Brain microvascular endothelial cell (primary cell): Measurements from ENCODE around the gene HTD2.

ENCODE experiments used
- DNase-seq: peaks from one replicate; pipeline ENCODE4 v3.0.0-alpha.2; 2020
- H3K27ac ChIP-seq: fragments of 250-450 bp; sonication (Bioruptor Pico); 2 replicates; pipeline ENCODE4 v1.5.1; 2020; ENCODE audit warnings: mild to moderate bottlenecking, moderate library complexity
- H3K27me3 ChIP-seq: fragments of 250-450 bp; sonication (Bioruptor Pico); replicated peaks from 2 replicates; pipeline ENCODE4 v1.5.1; 2020; ENCODE audit warnings: mild to moderate bottlenecking
- H3K36me3 ChIP-seq: fragments of 250-450 bp; sonication (Bioruptor Pico); replicated peaks from 2 replicates; pipeline ENCODE4 v1.5.1; 2020; ENCODE audit warnings: mild to moderate bottlenecking
- H3K4me3 ChIP-seq: 2 replicates; pipeline ENCODE4 v1.5.1; 2011; ENCODE audit warnings: low read depth, mild to moderate bottlenecking, control low read depth, low read length, moderate library complexity
- in situ Hi-C: cut with HindIII; loops from 2 replicates; pipeline ENCODE4 v1.10.0; 2017; ENCODE audit warnings: low sequenced_read_pairs, low pct_ligation_motif_present
- TF ChIP-seq, protein P1 (sequence below): IDR thresholded peaks from 2 replicates; pipeline ENCODE4 v1.5.1; 2011; ENCODE audit warnings: low read depth, mild to moderate bottlenecking, moderate library complexity, low read length, control low read depth, inconsistent platforms; ENCODE audit errors: missing control alignments

HTD2 gene

DNA sequence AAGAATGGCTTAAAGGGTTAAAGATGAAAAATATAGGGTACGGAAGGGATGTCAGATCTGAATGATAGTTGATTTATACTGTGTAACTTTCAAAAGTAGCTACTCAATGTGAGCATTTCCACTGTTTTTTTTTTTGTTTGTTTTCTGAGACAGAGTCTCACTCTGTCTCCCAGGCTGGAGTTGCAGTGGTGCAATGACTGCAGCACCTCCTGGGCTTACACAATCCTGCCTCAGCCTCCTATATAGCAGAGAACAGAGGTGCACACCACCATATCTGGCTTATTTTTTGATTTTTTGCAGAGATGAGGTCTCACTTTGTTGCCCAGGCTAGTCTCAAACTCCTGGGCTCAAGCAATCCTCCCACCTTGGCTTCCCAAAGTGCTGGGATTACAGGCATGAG is 16.5 kb downstream of the HTD2 start:
- Histone ChIP-seq H3K36me3 (peaks cover 8% of the 10 kb centered on the region), H3K4me3 (no peak overlapping the region), H3K27me3 (no peaks in the 10 kb centered on the region), H3K27ac (no peak overlapping the region)
- TF ChIP-seq, protein P1, sequence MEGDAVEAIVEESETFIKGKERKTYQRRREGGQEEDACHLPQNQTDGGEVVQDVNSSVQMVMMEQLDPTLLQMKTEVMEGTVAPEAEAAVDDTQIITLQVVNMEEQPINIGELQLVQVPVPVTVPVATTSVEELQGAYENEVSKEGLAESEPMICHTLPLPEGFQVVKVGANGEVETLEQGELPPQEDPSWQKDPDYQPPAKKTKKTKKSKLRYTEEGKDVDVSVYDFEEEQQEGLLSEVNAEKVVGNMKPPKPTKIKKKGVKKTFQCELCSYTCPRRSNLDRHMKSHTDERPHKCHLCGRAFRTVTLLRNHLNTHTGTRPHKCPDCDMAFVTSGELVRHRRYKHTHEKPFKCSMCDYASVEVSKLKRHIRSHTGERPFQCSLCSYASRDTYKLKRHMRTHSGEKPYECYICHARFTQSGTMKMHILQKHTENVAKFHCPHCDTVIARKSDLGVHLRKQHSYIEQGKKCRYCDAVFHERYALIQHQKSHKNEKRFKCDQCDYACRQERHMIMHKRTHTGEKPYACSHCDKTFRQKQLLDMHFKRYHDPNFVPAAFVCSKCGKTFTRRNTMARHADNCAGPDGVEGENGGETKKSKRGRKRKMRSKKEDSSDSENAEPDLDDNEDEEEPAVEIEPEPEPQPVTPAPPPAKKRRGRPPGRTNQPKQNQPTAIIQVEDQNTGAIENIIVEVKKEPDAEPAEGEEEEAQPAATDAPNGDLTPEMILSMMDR: no peak
- in situ Hi-C loops: no loop called here
- no peak for DNase-seq

DNA sequence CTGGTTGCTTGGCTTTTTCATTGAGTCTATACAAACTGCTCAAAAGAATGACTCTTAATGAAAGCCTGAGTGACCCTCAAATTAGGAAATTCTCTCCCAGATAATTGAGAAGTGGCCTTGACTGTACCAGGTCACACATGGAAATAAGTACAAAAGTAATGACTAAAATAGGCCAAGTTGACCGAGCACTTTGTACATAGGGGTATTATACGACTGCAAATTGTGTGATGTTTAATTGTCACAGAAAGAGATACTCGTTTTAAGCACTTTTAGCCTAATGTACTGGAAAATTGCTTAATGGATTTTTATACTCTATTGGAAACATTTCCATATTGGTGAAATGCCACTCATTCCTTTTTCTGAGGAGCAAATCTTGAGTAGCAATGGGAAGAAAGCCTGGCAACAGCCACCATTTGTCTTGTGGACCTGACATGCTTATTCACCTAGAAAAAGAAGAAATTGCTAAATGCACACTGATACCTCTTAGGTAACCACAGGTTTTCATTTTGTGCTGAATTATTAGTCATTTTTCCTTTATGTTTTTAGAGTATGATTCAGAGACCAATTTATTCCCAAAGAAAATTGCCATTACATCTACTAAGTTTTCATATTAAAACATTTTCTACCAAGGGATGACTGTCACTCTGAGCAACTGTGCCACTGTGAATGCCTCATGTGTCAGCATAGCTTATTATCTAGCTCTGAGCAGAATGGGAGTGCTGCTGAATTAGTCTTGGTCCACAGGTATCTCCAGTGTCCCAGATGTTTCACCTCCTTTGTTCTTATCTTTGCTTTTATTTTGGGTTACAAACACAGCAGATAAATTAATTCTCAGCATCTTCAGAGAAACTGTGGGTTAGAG is 17.4 kb downstream of the HTD2 start:
- no peak for DNase-seq
- Histone ChIP-seq H3K4me3 (no peak overlapping the region), H3K36me3 (peaks cover 5% of the 10 kb centered on the region), H3K27me3 (no peaks in the 10 kb centered on the region), H3K27ac (no peak overlapping the region)
- TF ChIP-seq, protein P1: no peak
- in situ Hi-C loops: no loop called here

DNA sequence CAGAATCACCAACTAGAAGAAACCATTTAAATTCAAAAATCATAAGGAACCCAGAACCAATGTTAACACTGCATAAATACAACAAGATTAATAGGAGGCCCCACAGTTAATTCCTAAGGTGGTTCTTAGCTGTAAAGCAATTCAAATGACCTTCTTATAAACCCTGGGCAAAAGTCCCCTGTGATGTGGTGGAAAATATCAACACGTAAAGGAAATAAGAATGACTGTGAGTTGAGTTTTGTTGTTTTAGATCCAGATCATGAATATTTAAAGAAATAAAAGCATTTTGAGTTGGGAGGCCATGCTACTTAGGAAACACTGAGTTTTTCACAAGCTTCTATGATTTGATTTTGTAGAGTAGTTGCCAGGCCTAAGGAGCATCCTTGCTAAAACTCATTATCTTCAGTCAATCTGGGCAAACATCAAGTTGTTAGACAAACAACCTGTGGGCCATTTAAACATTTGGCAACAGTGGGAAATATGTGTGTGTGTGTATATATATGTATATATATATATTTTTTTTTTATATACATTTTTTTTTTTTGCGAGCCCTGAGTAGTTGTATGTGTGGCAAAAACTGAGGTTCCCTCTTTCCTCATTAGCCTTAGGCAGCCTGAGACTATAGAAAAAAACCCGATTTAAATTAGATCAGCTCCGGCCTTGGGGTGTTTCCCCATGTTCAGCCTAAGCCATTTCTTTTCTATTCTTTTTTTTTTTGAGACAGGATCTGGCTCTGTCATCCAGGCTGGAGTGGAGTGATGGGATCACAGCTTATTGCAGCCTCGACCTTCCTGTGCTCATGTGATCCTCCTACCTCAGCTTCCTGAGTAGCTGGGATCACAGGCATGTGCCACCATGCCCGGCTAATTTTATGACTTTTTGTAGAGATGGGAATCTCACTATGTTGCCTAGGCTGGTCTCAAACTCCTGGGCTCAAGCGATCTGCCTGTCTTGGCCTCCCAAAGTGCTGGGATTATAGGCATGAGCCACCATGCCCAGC is 18.4 kb downstream of the HTD2 start:
- Histone ChIP-seq H3K27me3 (no peaks in the 10 kb centered on the region), H3K27ac (peak overlapping the region; percentile 21), H3K36me3 (no peaks in the 10 kb centered on the region), H3K4me3 (no peak overlapping the region)
- no peak for DNase-seq
- in situ Hi-C loops: no loop called here
- TF ChIP-seq, protein P1: no peak

DNA sequence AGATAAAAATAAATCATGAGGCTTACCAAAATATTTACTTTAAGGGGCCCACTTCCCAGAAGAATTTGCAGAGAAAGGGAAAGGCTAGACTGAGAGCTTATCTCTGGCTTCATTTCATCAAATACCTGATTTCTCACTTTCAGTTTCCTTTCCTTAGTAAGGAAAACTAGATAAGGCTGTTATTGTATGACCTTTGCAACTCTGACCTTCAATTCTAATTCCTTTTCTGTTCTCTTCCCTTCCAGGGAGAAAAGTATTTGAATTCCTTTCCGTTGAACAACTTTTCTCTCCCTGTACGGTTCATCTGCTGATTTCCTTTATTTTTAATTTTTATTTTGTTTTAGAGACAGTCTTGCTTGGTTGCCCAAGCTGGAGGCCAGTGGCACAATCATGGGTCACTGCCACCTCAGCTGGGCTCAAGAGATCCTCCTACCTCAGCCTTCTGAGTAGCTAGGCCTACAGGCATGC is 19.2 kb downstream of the HTD2 start:
- in situ Hi-C loops: no loop called here
- TF ChIP-seq, protein P1: no peak
- peak overlapping the region; percentile 21 for H3K27ac ChIP-seq
- H3K36me3 ChIP-seq: no peaks in the 10 kb centered on the region
- H3K27me3 ChIP-seq: no peaks in the 10 kb centered on the region
- no peak for DNase-seq
- no peak overlapping the region for H3K4me3 ChIP-seq

DNA sequence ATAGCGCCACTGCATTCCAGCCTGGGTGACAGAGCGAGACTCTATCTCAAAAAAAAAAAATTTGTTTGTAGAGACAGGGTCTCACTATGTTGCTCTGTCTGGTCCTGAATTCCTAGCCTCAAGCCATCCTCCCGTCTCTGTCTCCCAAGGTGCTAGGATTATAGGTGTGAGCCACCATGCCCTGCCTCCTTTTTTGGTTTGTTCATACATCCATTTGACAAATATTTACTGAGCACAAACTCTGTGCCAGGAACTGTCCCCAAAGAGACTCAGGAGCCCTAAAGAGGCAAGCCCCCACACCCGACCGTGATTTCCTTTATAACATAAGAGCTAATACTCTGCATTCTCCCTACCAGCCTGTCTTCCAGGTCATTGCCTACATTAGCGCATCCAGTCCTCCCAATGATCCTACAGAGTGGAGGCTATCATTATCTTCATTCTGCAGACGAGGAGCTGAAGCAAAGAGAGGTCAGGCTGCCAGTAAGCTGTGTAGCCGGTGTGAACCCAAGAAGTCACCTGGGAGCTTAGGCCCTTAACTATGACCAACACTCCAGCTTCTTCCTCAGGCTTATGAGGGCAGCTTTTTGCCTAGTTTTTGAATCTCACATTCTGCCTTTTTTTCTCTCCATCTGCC is 20.1 kb downstream of the HTD2 start:
- in situ Hi-C loops: no loop called here
- no peak overlapping the region for H3K4me3 ChIP-seq
- no peaks in the 10 kb centered on the region for H3K27me3 ChIP-seq
- DNase-seq: no peak
- TF ChIP-seq, protein P1: no peak
- no peaks in the 10 kb centered on the region for H3K36me3 ChIP-seq
- H3K27ac ChIP-seq: no peak overlapping the region
